ENCODE results near the gene PSRC1.

Gene PSRC1

GRCh38 chr1:109271458-109271857 is 11.5 kb downstream of the PSRC1 start:
- H3K4me1 Mint-ChIP-seq (ENCODE audit: low read depth) = peaks cover 23% of the 10 kb centered on the region

GRCh38 chr1:109270623-109271317 is 12.2 kb downstream of the PSRC1 start:
- intact Hi-C loops (cut with micrococcal nuclease) = no loop called here
- H3K27me3 Mint-ChIP-seq = peaks cover 4% of the 10 kb centered on the region

More at GRCh38 chr1:109271458-109271857, 11.5 kb downstream of the PSRC1 start:
- Mint-ChIP-seq H3K27me3 (peaks cover 4% of the 10 kb centered on the region), H3K27ac (no peak overlapping the region), H3K4me3 (no peak overlapping the region), H3K36me3 (ENCODE audit: low read depth) (no peaks in the 10 kb centered on the region), H3K9me3 (no peaks in the 10 kb centered on the region)
- intact Hi-C loops (cut with micrococcal nuclease) = no loop called here

GRCh38 chr1:109269981-109270622 is 12.8 kb downstream of the PSRC1 start:
- intact Hi-C loops (cut with micrococcal nuclease) = loop anchor here (10.0 kb wide), 1 partner anchor 265 kb away; the partner anchor contains the start of gene GPR61
- no peaks in the 10 kb centered on the region for H3K9me3 Mint-ChIP-seq
- H3K4me1 Mint-ChIP-seq (ENCODE audit: low read depth) = peaks cover 15% of the 10 kb centered on the region
- H3K27ac Mint-ChIP-seq = no peak overlapping the region
- H3K27me3 Mint-ChIP-seq = peaks cover 4% of the 10 kb centered on the region
- H3K36me3 Mint-ChIP-seq (ENCODE audit: low read depth) = no peaks in the 10 kb centered on the region
- H3K4me3 Mint-ChIP-seq = no peak overlapping the region

More at GRCh38 chr1:109270623-109271317, 12.2 kb downstream of the PSRC1 start:
- Mint-ChIP-seq H3K4me3 (no peak overlapping the region), H3K9me3 (no peaks in the 10 kb centered on the region), H3K36me3 (ENCODE audit: low read depth) (no peaks in the 10 kb centered on the region), H3K27ac (no peak overlapping the region), H3K4me1 (ENCODE audit: low read depth) (peaks cover 22% of the 10 kb centered on the region)

GRCh38 chr1:109269212-109269980 is 13.5 kb downstream of the PSRC1 start:
- H3K4me3 Mint-ChIP-seq = no peak overlapping the region
- intact Hi-C loops (cut with micrococcal nuclease) = loop anchor here (10.0 kb wide), 1 partner anchor 265 kb away; the partner anchor contains the start of gene GPR61
- H3K36me3 Mint-ChIP-seq (ENCODE audit: low read depth) = no peaks in the 10 kb centered on the region
- no peaks in the 10 kb centered on the region for H3K9me3 Mint-ChIP-seq
- peaks cover 8% of the 10 kb centered on the region for H3K4me1 Mint-ChIP-seq (ENCODE audit: low read depth)
- no peak overlapping the region for H3K27ac Mint-ChIP-seq
- peaks cover 4% of the 10 kb centered on the region for H3K27me3 Mint-ChIP-seq

GRCh38 chr1:109268431-109269211 is 14.3 kb downstream of the PSRC1 start:
- intact Hi-C loops (cut with micrococcal nuclease) = loop anchor here (10.0 kb wide), 1 partner anchor 266 kb away; the partner anchor contains the start of gene GPR61

GRCh38 chr1:109267743-109268300 is 15.1 kb downstream of the PSRC1 start:
- peaks cover 11% of the 10 kb centered on the region for H3K4me1 Mint-ChIP-seq (ENCODE audit: low read depth)
- H3K27me3 Mint-ChIP-seq = peaks cover 8% of the 10 kb centered on the region
- H3K36me3 Mint-ChIP-seq (ENCODE audit: low read depth) = no peaks in the 10 kb centered on the region
- H3K9me3 Mint-ChIP-seq = no peaks in the 10 kb centered on the region
- intact Hi-C loops (cut with micrococcal nuclease) = loop anchor here (10.0 kb wide), 1 partner anchor 267 kb away; the partner anchor contains the start of gene GPR61
- H3K4me3 Mint-ChIP-seq = no peak overlapping the region
- H3K27ac Mint-ChIP-seq = no peak overlapping the region

More at GRCh38 chr1:109268431-109269211, 14.3 kb downstream of the PSRC1 start:
- Mint-ChIP-seq H3K4me3 (no peak overlapping the region), H3K27me3 (no peaks in the 10 kb centered on the region), H3K9me3 (no peaks in the 10 kb centered on the region), H3K4me1 (ENCODE audit: low read depth) (peaks cover 6% of the 10 kb centered on the region), H3K27ac (no peak overlapping the region), H3K36me3 (ENCODE audit: low read depth) (no peaks in the 10 kb centered on the region)

GRCh38 chr1:109266965-109267364 is 16.0 kb downstream of the PSRC1 start:
- intact Hi-C loops (cut with micrococcal nuclease) = loop anchor here (10.0 kb wide), 1 partner anchor 268 kb away; the partner anchor contains the start of gene GPR61
- peaks cover 12% of the 10 kb centered on the region for H3K27me3 Mint-ChIP-seq
- no peaks in the 10 kb centered on the region for H3K9me3 Mint-ChIP-seq
- H3K27ac Mint-ChIP-seq = no peak overlapping the region
- H3K36me3 Mint-ChIP-seq (ENCODE audit: low read depth) = no peaks in the 10 kb centered on the region
- H3K4me1 Mint-ChIP-seq (ENCODE audit: low read depth) = peaks cover 11% of the 10 kb centered on the region
- no peak overlapping the region for H3K4me3 Mint-ChIP-seq

- Mint-ChIP-seq H3K36me3 (ENCODE audit: low read depth) (no peaks in the 10 kb centered on the region), H3K4me1 (ENCODE audit: low read depth) (peaks cover 11% of the 10 kb centered on the region), H3K27ac (no peak overlapping the region), H3K4me3 (no peak overlapping the region), H3K27me3 (peaks cover 14% of the 10 kb centered on the region), H3K9me3 (no peaks in the 10 kb centered on the region)
- intact Hi-C loops (cut with micrococcal nuclease) = loop anchor here (10.0 kb wide), 1 partner anchor 269 kb away; the partner anchor contains the start of gene GPR61
These were observed 17.1 kb downstream of the PSRC1 start for GRCh38 chr1:109265741-109266330.

GRCh38 chr1:109265016-109265415 is 17.9 kb downstream of the PSRC1 start:
- no peak overlapping the region for H3K4me3 Mint-ChIP-seq
- no peaks in the 10 kb centered on the region for H3K36me3 Mint-ChIP-seq (ENCODE audit: low read depth)
- no peaks in the 10 kb centered on the region for H3K9me3 Mint-ChIP-seq
- intact Hi-C loops (cut with micrococcal nuclease) = loop anchor here (10.0 kb wide), 1 partner anchor 270 kb away; the partner anchor contains the start of gene GPR61
- H3K27me3 Mint-ChIP-seq = peaks cover 15% of the 10 kb centered on the region
- peaks cover 11% of the 10 kb centered on the region for H3K4me1 Mint-ChIP-seq (ENCODE audit: low read depth)
- no peak overlapping the region for H3K27ac Mint-ChIP-seq

- intact Hi-C loops (cut with micrococcal nuclease) = loop anchor here (10.0 kb wide), 1 partner anchor 270 kb away; the partner anchor contains the start of gene GPR61
- H3K4me3 Mint-ChIP-seq = no peak overlapping the region
These were observed 18.6 kb downstream of the PSRC1 start for GRCh38 chr1:109264379-109264755.

GRCh38 chr1:109263597-109264378 is 19.2 kb downstream of the PSRC1 start:
- Mint-ChIP-seq H3K4me1 (ENCODE audit: low read depth) (peaks cover 11% of the 10 kb centered on the region), H3K27ac (no peak overlapping the region), H3K27me3 (peaks cover 15% of the 10 kb centered on the region), H3K36me3 (ENCODE audit: low read depth) (no peaks in the 10 kb centered on the region), H3K9me3 (no peaks in the 10 kb centered on the region), H3K4me3 (no peak overlapping the region)
- intact Hi-C loops (cut with micrococcal nuclease) = loop anchor here (1.0 to 10.0 kb wide), 2 partner anchors 136 to 271 kb away; partner anchors contain the start of gene GPR61

More at GRCh38 chr1:109264379-109264755, 18.6 kb downstream of the PSRC1 start:
- H3K9me3 Mint-ChIP-seq = no peaks in the 10 kb centered on the region
- H3K27ac Mint-ChIP-seq = no peak overlapping the region
- H3K4me1 Mint-ChIP-seq (ENCODE audit: low read depth) = peaks cover 11% of the 10 kb centered on the region
- H3K36me3 Mint-ChIP-seq (ENCODE audit: low read depth) = no peaks in the 10 kb centered on the region
- peaks cover 15% of the 10 kb centered on the region for H3K27me3 Mint-ChIP-seq

- H3K4me1 Mint-ChIP-seq (ENCODE audit: low read depth) = peaks cover 11% of the 10 kb centered on the region
- H3K36me3 Mint-ChIP-seq (ENCODE audit: low read depth) = no peaks in the 10 kb centered on the region
- no peak overlapping the region for H3K27ac Mint-ChIP-seq
- intact Hi-C loops (cut with micrococcal nuclease) = loop anchor here (1.0 to 10.0 kb wide), 2 partner anchors 136 to 272 kb away; partner anchors contain the start of gene GPR61
- no peak overlapping the region for H3K4me3 Mint-ChIP-seq
- no peaks in the 10 kb centered on the region for H3K9me3 Mint-ChIP-seq
- H3K27me3 Mint-ChIP-seq = peaks cover 15% of the 10 kb centered on the region
These were observed 19.7 kb downstream of the PSRC1 start for GRCh38 chr1:109263234-109263596.

Measured in dendritic cell treated with granulocyte-macrophage colony-stimulating factor and Interleukin-4, amounts not matched to agents 40 ng/mL and 50 ng/mL, for 4 days (primary cell).